Hematopoietic multipotent progenitor cell treated with erythropoietin and hydrocortisone succinate and interleukin-3 and kit ligand, for 8 days (in vitro differentiated cells): ENCODE measurements around the gene CFAP65.

ENCODE experiments used
- DNase-seq: peaks from one replicate; pipeline ENCODE4 v3.0.0-alpha.2; 2015

CFAP65 gene

GRCh38 chr2:218990612-218991011 is 50.7 kb downstream of the CFAP65 start:
- DNase-seq, result no peak

GRCh38 chr2:218990052-218990451 is 51.3 kb downstream of the CFAP65 start:
- DNase-seq, result no peak

DNA sequence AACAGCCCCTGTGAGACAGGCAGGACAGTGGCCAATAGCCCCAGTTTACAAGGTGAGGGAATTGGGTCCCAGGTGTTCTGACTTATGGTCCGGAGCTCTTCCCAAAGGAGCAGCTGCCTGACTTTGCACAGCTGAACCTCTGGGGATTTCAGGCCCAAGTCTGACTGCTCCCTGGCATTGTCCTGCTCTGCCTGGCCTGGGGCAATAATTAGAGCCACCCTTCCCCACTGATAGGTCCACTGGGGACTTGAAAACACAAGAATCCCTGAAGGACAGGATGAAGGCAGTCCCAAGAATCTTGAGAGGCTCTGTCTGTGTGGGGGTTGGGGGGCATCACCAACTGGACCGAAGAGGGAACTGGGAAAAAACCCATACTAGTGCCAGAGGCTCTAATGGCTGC is 52.7 kb downstream of the CFAP65 start:
- DNase-seq, result no peak

GRCh38 chr2:218988164-218988563 is 53.2 kb downstream of the CFAP65 start:
- DNase-seq, result no peak

DNA sequence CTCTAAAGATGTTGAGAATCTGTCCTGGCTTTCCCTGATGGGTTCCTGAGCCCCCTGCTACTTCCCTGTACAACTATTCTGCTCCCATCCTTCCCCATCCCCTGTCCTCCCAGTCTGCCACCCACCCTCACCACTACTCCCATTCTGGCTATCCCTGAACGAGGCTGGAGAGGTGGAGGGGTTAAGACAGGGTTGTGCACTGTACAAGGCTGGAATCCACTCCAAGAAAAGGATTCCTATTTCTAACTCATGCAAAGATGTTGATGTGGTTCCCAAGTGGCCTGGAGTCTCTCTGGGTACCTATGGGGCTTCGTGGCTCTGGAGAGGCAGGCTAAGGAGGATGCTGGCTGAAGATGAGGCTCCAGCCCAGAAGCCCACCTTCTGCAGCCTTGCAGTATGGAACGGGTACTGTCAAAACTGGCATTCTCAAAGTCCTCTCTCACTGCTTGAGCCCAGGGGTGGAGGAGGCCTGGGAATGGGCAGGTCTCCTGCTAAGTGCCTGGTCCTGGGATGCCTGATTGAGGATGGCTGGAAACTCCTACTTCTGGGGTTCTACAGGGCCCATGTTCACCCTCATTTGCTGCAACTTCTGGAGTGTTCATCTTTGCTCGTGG is 55.1 kb downstream of the CFAP65 start:
- no peak for DNase-seq

GRCh38 chr2:218985325-218986091 is 55.8 kb downstream of the CFAP65 start:
- DNase-seq, result no peak

DNA sequence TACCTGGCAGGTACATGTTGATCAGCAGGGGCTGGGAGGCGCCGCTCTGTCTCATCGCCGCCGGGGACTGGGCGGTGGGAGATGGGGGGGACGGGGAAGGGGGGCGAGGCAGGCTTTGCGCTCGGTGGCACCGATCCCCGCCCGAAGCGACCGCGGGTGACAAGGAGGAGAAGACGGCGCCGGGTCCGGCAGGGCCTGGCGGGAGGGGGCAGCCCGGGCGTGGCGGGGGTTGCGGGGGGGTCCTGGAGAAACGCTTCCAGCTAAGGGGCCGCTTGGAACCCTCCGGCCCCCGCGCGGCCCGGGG is 56.3 kb downstream of the CFAP65 start, which contains the start of gene FEV:
FEV (minus strand) TSS at position 164 of the 304 bp plus-strand sequence; CDS start at position 55, 109 bp downstream.
- DNase-seq, result no peak

GRCh38 chr2:218984239-218985020 is 56.9 kb downstream of the CFAP65 start:
- DNase-seq, result no peak

- DNase-seq, result no peak
Observed at GRCh38 chr2:218983934-218984238, 57.4 kb downstream of the CFAP65 start.

GRCh38 chr2:218983263-218983933 is 57.9 kb downstream of the CFAP65 start:
- no peak for DNase-seq

DNA sequence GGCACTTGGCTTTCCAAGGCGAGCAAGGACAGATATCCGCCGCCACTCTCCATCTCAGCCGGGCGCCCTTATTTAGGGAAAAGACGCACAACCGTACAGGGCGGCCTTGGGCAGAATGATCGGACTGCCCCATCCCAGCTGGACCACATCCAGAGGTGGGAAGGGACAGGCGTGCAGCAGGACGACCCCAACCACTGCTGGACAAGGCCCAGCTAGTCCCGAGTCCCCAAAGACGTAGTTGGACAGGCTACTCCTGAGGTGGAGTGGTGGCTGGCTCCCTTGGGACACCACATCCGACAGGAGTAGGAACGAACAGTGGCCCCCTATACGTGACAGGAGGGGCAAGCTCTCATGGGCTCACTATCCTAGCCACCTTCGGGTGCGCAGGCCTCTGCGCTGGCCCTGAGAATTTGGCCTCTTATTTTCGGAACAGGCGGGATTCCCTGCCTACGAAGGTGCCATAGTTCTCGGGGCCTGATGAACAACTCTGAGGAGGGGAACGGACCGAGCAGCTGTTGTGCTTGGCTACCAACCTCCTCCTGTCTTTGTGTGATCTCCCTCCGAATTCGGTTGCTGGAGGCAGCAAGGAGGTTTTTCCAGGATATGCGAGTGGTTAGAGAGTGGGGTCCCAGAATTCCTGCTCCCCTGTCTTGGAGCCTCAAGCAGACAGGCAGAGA is 58.6 kb downstream of the CFAP65 start:
- DNase-seq, result no peak

DNA sequence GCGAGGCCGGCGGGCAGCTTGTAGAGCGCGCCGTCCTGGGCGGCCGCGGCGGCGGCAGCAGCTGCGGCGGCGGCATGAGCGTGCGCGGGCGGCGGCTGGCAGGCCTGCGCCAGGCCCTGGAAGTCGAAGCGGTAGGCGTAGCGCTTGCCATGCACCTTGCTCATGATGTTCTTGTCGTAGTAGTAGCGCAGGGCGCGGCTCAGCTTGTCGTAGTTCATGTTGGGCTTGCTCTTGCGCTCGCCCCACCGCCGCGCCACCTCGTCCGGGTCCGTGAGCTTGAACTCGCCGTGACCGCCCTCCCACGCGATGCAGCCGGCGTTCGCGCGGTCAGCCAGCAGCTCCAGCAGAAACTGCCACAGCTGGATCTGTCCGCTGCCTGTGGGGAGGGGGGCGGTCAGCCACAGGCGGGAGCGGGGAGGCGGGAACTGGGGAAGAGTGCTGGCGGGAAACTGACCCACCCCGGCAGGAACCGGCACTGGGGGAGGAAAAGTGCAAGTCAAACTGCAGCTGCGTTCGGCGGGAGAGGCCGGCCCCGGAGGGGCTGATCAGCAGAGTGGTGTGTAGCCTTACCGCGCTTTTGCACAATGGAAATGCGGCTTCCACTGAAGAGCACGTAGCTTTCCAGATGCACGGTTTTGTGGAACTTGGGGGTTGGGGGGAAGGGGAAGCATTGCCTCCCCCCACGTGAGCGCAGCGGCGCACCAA is 59.3 kb downstream of the CFAP65 start:
- DNase-seq, result no peak

- DNase-seq, result no peak
Observed at GRCh38 chr2:218981390-218981880, 59.9 kb downstream of the CFAP65 start.

- DNase-seq, result no peak
Observed at GRCh38 chr2:218980735-218981389, 60.5 kb downstream of the CFAP65 start.

GRCh38 chr2:218979846-218980734 is 61.2 kb downstream of the CFAP65 start:
- peak; percentile 76 for DNase-seq

DNA sequence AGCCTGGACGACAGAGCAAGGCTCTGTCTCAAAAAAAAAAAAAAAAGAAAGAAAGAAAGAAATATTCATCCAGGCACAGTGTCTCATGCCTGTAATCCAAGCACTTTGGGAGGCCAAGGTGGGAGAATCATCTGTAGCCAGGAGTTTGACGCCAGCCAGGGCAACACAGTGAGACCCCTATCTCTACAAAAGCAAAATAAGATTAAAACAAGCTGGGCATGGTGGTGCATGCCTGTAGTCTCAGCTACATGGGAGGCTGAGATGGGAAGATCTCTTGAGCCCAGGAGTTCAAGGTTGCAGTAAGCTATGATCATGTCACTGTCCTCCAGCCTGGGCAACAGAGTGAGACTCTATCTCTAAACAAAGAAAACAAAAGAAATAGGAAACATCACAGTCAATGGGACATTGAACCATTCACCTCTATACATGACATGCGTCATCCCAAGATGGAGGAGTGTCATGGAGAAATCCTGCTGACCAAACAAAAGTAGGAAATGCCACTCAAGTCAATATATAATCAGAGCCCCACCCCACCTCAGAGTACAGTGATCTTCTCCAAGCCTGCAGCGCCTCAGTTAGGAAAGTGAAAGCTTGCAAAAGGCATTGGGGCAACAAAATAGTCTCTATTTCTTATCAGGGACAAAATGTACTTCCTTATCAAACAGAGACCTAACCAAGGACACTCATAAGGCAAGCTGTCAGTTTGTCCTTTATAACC is 66.1 kb downstream of the CFAP65 start:
- DNase-seq, result no peak

DNA sequence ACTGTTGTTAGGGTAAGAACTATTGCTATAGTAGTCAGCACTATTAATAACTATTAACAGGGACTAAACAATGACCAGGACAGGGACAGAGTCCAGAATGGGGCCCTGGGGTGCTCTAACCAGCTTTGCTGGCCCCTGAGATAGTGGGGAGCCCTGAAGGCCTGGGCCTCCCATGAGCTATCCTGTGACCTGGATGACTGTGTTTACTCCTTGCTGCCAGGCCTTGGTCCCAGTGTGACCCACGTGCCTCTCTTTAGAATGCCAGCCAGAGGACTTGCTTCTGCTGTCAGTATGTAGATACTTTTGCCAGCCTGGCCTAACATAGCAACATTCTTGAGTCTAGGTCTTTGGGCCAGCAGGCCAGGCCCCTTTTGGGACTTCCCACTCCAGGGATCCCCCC is 70.4 kb downstream of the CFAP65 start:
- DNase-seq, result no peak

DNA sequence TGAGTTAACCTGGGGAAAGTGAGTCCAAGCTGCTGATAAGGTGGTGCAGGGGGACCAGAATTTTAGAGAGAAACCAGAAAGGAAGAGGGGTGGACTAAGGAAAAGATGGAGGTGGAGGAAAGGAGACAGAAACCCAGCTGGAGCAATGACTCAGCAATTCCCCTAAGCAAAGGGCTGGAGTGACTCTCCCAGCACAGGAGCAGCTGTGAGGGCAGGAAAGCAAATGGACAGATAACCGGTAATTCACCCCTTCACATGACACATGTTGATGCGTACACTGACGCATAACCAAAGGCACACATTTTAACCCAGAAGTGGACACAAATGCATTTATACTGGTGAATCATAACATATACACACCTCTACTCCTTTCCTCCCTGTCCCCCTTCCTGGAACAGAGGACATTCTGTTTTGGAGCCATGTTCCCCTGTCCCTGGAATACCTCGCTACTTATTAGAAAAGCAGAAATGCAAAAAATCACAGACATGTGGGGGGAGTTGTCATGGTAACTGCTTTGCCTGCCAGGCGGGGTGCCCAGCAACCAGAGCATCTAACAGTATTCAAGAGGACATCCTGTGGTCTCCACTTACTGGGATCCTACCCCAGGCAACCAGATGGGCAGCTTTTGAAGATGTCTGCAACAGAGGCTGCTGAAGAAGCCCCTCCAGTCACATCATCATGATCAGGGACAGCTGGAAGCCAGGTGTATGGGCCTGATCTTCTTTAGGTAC is 77.1 kb downstream of the CFAP65 start:
- no peak for DNase-seq

GRCh38 chr2:218963601-218964000 is 77.7 kb downstream of the CFAP65 start:
- no peak for DNase-seq
